ENCODE results near the gene NEGR1. TPM values are rescaled to one million over a fixed set of nuclear protein-coding genes. Genes with fewer than 3 reads are reported as not detected.

NEGR1 gene
- total and polyA plus RNA-seq, 4 donors = 0.86 to 7.3 (median 2.5) TPM

GRCh38 chr1:71829346-71829745 is 453.0 kb downstream of the NEGR1 start:
- DNase-seq = no peak
- 84 to 92% methylated on average over 8 of the region's 8 CpGs for WGBS, 2 donors
- peaks cover 0 to 2% (median 0%) of the 10 kb centered on the region in 5 donors for H3K4me1 ChIP-seq (ENCODE audit: control insufficient read depth in 5 of 5, insufficient read depth in 5 of 5, low read length in 5 of 5)
- ATAC-seq (ENCODE audit: insufficient read depth, low FRiP score) = no peak
- H3K9ac ChIP-seq (ENCODE audit: insufficient read depth in 1 of 2, low read length in 2 of 2) = no peak overlapping the region
- H3K27ac ChIP-seq (ENCODE audit: low read depth in 1 of 2, low read length in 1 of 2) = no peak overlapping the region
- no peak overlapping the region for H3K4me3 ChIP-seq
- H3K36me3 ChIP-seq (ENCODE audit: control insufficient read depth in 4 of 4, insufficient read depth in 4 of 4, low read length in 4 of 4) = no peaks in the 10 kb centered on the region
- no peaks in the 10 kb centered on the region for H3K9me3 ChIP-seq (ENCODE audit: control insufficient read depth in 4 of 4, insufficient read depth in 3 of 4, low read length in 3 of 4)
- TF ChIP-seq CTCF (IDR thresholded peaks at IDR 0.05; ENCODE audit: control extremely low read depth, extremely low read depth) = no peak
- H3K27me3 ChIP-seq (ENCODE audit: control insufficient read depth in 3 of 3, insufficient read depth in 3 of 3, low read length in 2 of 3) = no peaks in the 10 kb centered on the region

- 50 to 60% methylated on average over 3 of the region's 3 CpGs for WGBS, 2 donors
- no peak for DNase-seq
- Histone ChIP-seq H3K9ac (ENCODE audit: insufficient read depth in 1 of 2, low read length in 2 of 2) (no peak overlapping the region), H3K9me3 (ENCODE audit: control insufficient read depth in 4 of 4, insufficient read depth in 3 of 4, low read length in 3 of 4) (no peaks in the 10 kb centered on the region), H3K4me3 (no peak overlapping the region), H3K27ac (ENCODE audit: low read depth in 1 of 2, low read length in 1 of 2) (no peak overlapping the region), H3K27me3 (ENCODE audit: control insufficient read depth in 3 of 3, insufficient read depth in 3 of 3, low read length in 2 of 3) (no peaks in the 10 kb centered on the region), H3K4me1 (ENCODE audit: control insufficient read depth in 5 of 5, insufficient read depth in 5 of 5, low read length in 5 of 5) (no peaks in the 10 kb centered on the region), H3K36me3 (ENCODE audit: control insufficient read depth in 4 of 4, insufficient read depth in 4 of 4, low read length in 4 of 4) (no peaks in the 10 kb centered on the region)
- ATAC-seq (ENCODE audit: insufficient read depth, low FRiP score) = no peak
- no peak for TF ChIP-seq CTCF (IDR thresholded peaks at IDR 0.05; ENCODE audit: control extremely low read depth, extremely low read depth)
Measured at GRCh38 chr1:71828431-71829012, 453.8 kb downstream of the NEGR1 start.

GRCh38 chr1:71823708-71824305 is 458.5 kb downstream of the NEGR1 start:
- no peaks in the 10 kb centered on the region for H3K27me3 ChIP-seq (ENCODE audit: control insufficient read depth in 3 of 3, insufficient read depth in 3 of 3, low read length in 2 of 3)
- no peak for ATAC-seq (ENCODE audit: insufficient read depth, low FRiP score)
- H3K9me3 ChIP-seq (ENCODE audit: control insufficient read depth in 4 of 4, insufficient read depth in 3 of 4, low read length in 3 of 4) = no peaks in the 10 kb centered on the region
- DNase-seq = no peak
- no peak overlapping the region for H3K4me3 ChIP-seq
- no peak overlapping the region for H3K27ac ChIP-seq (ENCODE audit: low read depth in 1 of 2, low read length in 1 of 2)
- 75 to 85% methylated on average over 4 of the region's 4 CpGs for WGBS, 2 donors
- H3K9ac ChIP-seq (ENCODE audit: insufficient read depth in 1 of 2, low read length in 2 of 2) = no peak overlapping the region
- no peaks in the 10 kb centered on the region for H3K4me1 ChIP-seq (ENCODE audit: control insufficient read depth in 5 of 5, insufficient read depth in 5 of 5, low read length in 5 of 5)
- H3K36me3 ChIP-seq (ENCODE audit: control insufficient read depth in 4 of 4, insufficient read depth in 4 of 4, low read length in 4 of 4) = no peaks in the 10 kb centered on the region
- TF ChIP-seq CTCF (IDR thresholded peaks at IDR 0.05; ENCODE audit: control extremely low read depth, extremely low read depth) = no peak

Data from lung (tissue), 12 donors.